ENCODE data around the gene CCNH. TPM values are rescaled to one million over a fixed set of nuclear protein-coding genes. Genes with fewer than 3 reads are reported as not detected.
A peak's percentile ranks its signal among the peaks of the same experiment; 100 is the strongest.

Gene CCNH
- total RNA-seq, 1 experiment from 2014 or later = 50.1 TPM

GRCh38 chr5:87394411-87395165, 18.1 kb downstream of the CCNH start:
- no TSS peak for BruUV-seq (replicated peaks)
- H3K9me3 Mint-ChIP-seq (ENCODE audit: low read depth, unreplicated experiment) = no peaks in the 10 kb centered on the region
- peak overlapping the region; percentile 90 for H3K27ac Mint-ChIP-seq (ENCODE audit: unreplicated experiment)
- no peaks in the 10 kb centered on the region for H3K27me3 Mint-ChIP-seq (ENCODE audit: unreplicated experiment)
- intact Hi-C loops (cut with micrococcal nuclease; ENCODE audit: unreplicated experiment) = no loop called here
- peaks cover 68% of the 10 kb centered on the region for H3K4me1 Mint-ChIP-seq (ENCODE audit: low read depth, unreplicated experiment)
- no peak for TF ChIP-seq CTCF (IDR thresholded peaks at IDR 0.05; ENCODE audit: unreplicated experiment)
- DNase-seq = no peak
- peaks cover 98% of the 10 kb centered on the region for H3K36me3 Mint-ChIP-seq (ENCODE audit: insufficient read depth, unreplicated experiment)
- CTCF ChIA-PET = no interaction called here
- H3K4me3 Mint-ChIP-seq (ENCODE audit: low read depth, unreplicated experiment) = no peak overlapping the region

GRCh38 chr5:87393331-87393730, 19.4 kb downstream of the CCNH start:
- CTCF ChIA-PET = interaction anchor here (0.7 kb wide), 1 partner anchor 313 kb away, joined by 3 read pairs; no protein-coding TSS in a partner anchor
- no peak for DNase-seq
- TF ChIP-seq CTCF (IDR thresholded peaks at IDR 0.05; ENCODE audit: unreplicated experiment) = no peak
- peak overlapping the region; percentile 5 for H3K4me3 Mint-ChIP-seq (ENCODE audit: low read depth, unreplicated experiment)
- peaks cover 97% of the 10 kb centered on the region for H3K36me3 Mint-ChIP-seq (ENCODE audit: insufficient read depth, unreplicated experiment)
- no TSS peak for BruUV-seq (replicated peaks)
- no peaks in the 10 kb centered on the region for H3K9me3 Mint-ChIP-seq (ENCODE audit: low read depth, unreplicated experiment)
- H3K4me1 Mint-ChIP-seq (ENCODE audit: low read depth, unreplicated experiment) = peaks cover 60% of the 10 kb centered on the region
- intact Hi-C loops (cut with micrococcal nuclease; ENCODE audit: unreplicated experiment) = loop anchor here (2.0 kb wide), 1 partner anchor 273 kb away; no protein-coding TSS in a partner anchor
- no peaks in the 10 kb centered on the region for H3K27me3 Mint-ChIP-seq (ENCODE audit: unreplicated experiment)
- H3K27ac Mint-ChIP-seq (ENCODE audit: unreplicated experiment) = peak overlapping the region; percentile 79

- DNase-seq = no peak
- H3K36me3 Mint-ChIP-seq (ENCODE audit: insufficient read depth, unreplicated experiment) = peaks cover 91% of the 10 kb centered on the region
- no peaks in the 10 kb centered on the region for H3K27me3 Mint-ChIP-seq (ENCODE audit: unreplicated experiment)
- H3K4me3 Mint-ChIP-seq (ENCODE audit: low read depth, unreplicated experiment) = no peak overlapping the region
- peaks cover 60% of the 10 kb centered on the region for H3K4me1 Mint-ChIP-seq (ENCODE audit: low read depth, unreplicated experiment)
- TF ChIP-seq CTCF (IDR thresholded peaks at IDR 0.05; ENCODE audit: unreplicated experiment) = no peak
- CTCF ChIA-PET = no interaction called here
- no TSS peak for BruUV-seq (replicated peaks)
- peak overlapping the region; percentile 79 for H3K27ac Mint-ChIP-seq (ENCODE audit: unreplicated experiment)
- intact Hi-C loops (cut with micrococcal nuclease; ENCODE audit: unreplicated experiment) = loop anchor here (2.0 kb wide), 1 partner anchor 272 kb away; no protein-coding TSS in a partner anchor
- no peaks in the 10 kb centered on the region for H3K9me3 Mint-ChIP-seq (ENCODE audit: low read depth, unreplicated experiment)
Measured at GRCh38 chr5:87392801-87393200, 19.9 kb downstream of the CCNH start.

- H3K36me3 Mint-ChIP-seq (ENCODE audit: insufficient read depth, unreplicated experiment) = peaks cover 90% of the 10 kb centered on the region
- BruUV-seq (replicated peaks) = no TSS peak
- no peak overlapping the region for H3K4me3 Mint-ChIP-seq (ENCODE audit: low read depth, unreplicated experiment)
- no peak for TF ChIP-seq CTCF (IDR thresholded peaks at IDR 0.05; ENCODE audit: unreplicated experiment)
- peaks cover 60% of the 10 kb centered on the region for H3K4me1 Mint-ChIP-seq (ENCODE audit: low read depth, unreplicated experiment)
- DNase-seq = no peak
- CTCF ChIA-PET = no interaction called here
- intact Hi-C loops (cut with micrococcal nuclease; ENCODE audit: unreplicated experiment) = loop anchor here (2.0 kb wide), 1 partner anchor 271 kb away; no protein-coding TSS in a partner anchor
- H3K27ac Mint-ChIP-seq (ENCODE audit: unreplicated experiment) = peak overlapping the region; percentile 79
- no peaks in the 10 kb centered on the region for H3K27me3 Mint-ChIP-seq (ENCODE audit: unreplicated experiment)
- no peaks in the 10 kb centered on the region for H3K9me3 Mint-ChIP-seq (ENCODE audit: low read depth, unreplicated experiment)
Measured at GRCh38 chr5:87392170-87392569, 20.6 kb downstream of the CCNH start.

Data from Calu3 (cell line).